KMS-11 (cell line): Measurements from ENCODE around the gene OCSTAMP.

ENCODE experiments used
- H2AFZ ChIP-seq: fragments of 200-600 bp; sonication (generic); 2 replicates; pipeline ENCODE4 v1.6.1; 2016; ENCODE audit warnings: antibody characterized with exemption, mixed run types, low read depth
- H3K27ac ChIP-seq: fragments of 200-600 bp; sonication (generic); 2 replicates; pipeline ENCODE4 v1.6.1; 2016; ENCODE audit warnings: mild to moderate bottlenecking, mixed run types
- H3K27me3 ChIP-seq: fragments of 200-600 bp; sonication (generic); 2 replicates; pipeline ENCODE4 v1.6.1; 2017; ENCODE audit warnings: mild to moderate bottlenecking, low read depth, mixed run types, moderate library complexity; ENCODE audit not compliant: insufficient read depth
- H3K36me3 ChIP-seq: fragments of 200-600 bp; sonication (generic); 2 replicates; pipeline ENCODE4 v1.6.1; 2017; ENCODE audit warnings: mild to moderate bottlenecking, mixed run types; ENCODE audit not compliant: insufficient read depth
- H3K4me1 ChIP-seq: fragments of 200-600 bp; sonication (generic); 2 replicates; pipeline ENCODE4 v1.6.1; 2016; ENCODE audit warnings: mild to moderate bottlenecking, low read depth, mixed run types; ENCODE audit not compliant: poor library complexity, severe bottlenecking
- H3K4me2 ChIP-seq: fragments of 200-600 bp; sonication (generic); 2 replicates; pipeline ENCODE4 v1.7.0; 2016; ENCODE audit warnings: mild to moderate bottlenecking, mixed run types
- H3K4me3 ChIP-seq: fragments of 200-600 bp; sonication (generic); IDR thresholded peaks from 2 replicates; pipeline ENCODE4 v1.6.1; 2017; ENCODE audit warnings: low read depth, low read length, mixed read lengths; ENCODE audit not compliant: insufficient read depth
- H3K79me2 ChIP-seq: fragments of 200-600 bp; sonication (generic); 2 replicates; pipeline ENCODE4 v1.6.1; 2016; ENCODE audit warnings: low read depth, mixed run types; ENCODE audit not compliant: insufficient read depth
- H3K9ac ChIP-seq: fragments of 200-600 bp; sonication (generic); 2 replicates; pipeline ENCODE4 v1.6.1; 2016; ENCODE audit warnings: mild to moderate bottlenecking, mixed run types
- H4K20me1 ChIP-seq: fragments of 200-600 bp; sonication (generic); 2 replicates; pipeline ENCODE4 v1.6.1; 2016; ENCODE audit warnings: mild to moderate bottlenecking, mixed run types; ENCODE audit not compliant: insufficient read depth
- TF ChIP-seq, protein P1 (sequence below): fragments of 200-600 bp; sonication (generic); conservative IDR thresholded peaks from 2 replicates; pipeline ENCODE4 v1.6.1; 2017; ENCODE audit warnings: low read depth, mild to moderate bottlenecking, antibody characterized with exemption, low read length, moderate library complexity, mixed read lengths

Gene OCSTAMP

GRCh38 chr20:46554828-46555227 lies 4.4 kb upstream of the OCSTAMP start:
- Histone ChIP-seq H3K27ac (no peak overlapping the region), H3K9ac (no peak overlapping the region), H3K27me3 (no peaks in the 10 kb centered on the region), H3K4me1 (peaks cover 57% of the 10 kb centered on the region), H3K36me3 (no peaks in the 10 kb centered on the region), H2AFZ (no peak overlapping the region), H3K79me2 (no peaks in the 10 kb centered on the region), H3K4me2 (no peak overlapping the region), H3K4me3 (no peak overlapping the region), H4K20me1 (no peaks in the 10 kb centered on the region)
- TF ChIP-seq, protein P1, sequence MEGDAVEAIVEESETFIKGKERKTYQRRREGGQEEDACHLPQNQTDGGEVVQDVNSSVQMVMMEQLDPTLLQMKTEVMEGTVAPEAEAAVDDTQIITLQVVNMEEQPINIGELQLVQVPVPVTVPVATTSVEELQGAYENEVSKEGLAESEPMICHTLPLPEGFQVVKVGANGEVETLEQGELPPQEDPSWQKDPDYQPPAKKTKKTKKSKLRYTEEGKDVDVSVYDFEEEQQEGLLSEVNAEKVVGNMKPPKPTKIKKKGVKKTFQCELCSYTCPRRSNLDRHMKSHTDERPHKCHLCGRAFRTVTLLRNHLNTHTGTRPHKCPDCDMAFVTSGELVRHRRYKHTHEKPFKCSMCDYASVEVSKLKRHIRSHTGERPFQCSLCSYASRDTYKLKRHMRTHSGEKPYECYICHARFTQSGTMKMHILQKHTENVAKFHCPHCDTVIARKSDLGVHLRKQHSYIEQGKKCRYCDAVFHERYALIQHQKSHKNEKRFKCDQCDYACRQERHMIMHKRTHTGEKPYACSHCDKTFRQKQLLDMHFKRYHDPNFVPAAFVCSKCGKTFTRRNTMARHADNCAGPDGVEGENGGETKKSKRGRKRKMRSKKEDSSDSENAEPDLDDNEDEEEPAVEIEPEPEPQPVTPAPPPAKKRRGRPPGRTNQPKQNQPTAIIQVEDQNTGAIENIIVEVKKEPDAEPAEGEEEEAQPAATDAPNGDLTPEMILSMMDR, result no peak

DNA sequence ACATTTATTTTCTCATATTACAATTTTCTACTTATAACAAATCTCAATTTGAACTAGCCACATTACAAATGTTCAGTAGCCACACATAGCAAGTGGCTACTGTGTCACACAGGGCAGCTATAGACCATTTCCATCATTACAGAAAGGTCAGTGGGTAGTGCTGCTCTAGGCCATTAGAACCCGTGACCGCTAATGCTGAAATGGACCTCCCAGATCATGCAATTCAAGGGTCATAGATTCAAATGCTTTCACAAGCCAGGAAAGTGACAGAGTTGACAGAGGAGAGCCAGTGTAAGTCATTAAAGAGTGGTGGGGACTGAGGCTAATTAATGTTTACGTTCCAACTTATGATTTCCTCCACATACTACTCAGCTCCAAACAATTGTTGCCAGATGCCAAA lies 3.5 kb upstream of the OCSTAMP start:
- Histone ChIP-seq H3K36me3 (no peaks in the 10 kb centered on the region), H3K4me1 (peaks cover 57% of the 10 kb centered on the region)

DNA sequence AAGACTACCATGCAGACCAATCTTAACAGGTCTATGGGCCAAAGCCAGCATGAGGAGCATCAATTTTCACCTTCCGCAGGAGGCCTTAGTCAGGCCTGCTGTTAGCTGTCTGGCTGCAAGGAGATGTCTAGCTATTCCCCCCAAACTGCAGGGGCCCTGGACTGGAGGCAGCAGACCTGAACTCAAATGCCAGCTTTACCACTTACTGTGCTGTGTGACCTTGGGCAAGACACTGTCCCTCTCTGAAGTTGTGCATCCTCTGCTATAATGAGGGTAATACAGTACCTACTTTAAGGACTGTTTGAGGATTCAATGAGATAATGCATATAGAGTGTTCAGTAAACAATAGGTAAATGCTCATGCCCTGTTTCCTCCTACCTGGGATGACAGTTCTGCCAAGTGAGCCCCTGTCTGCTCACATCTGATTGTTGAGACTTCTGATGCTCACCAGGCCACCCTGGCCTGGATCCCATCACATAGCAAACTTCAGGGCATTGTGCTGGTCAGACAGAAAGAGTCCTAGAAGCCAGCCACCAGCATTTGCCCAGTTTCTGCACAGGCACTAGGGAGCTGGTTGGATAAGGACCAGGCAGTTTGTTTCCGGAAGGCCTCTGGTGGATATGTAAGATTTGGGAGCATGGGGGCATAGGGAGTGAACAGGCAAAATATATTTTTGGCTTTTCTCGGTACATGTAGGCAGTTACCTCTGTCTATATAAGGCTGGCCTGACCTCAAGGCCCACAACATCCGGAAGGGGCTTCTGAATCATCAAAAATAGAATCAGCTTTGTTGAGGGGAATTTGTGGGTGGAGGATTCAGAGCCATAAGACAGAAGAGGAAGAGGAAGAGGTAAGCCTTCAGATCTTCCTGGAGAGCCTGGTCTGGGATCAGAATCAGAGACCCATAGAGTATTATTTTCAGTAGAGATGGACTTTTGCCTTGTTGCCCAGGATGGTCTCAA lies 2.3 kb upstream of the OCSTAMP start:
- Histone ChIP-seq H3K9ac (peak overlapping the region; percentile 31; the same call in 1 of the 2 replicates), H3K27me3 (no peaks in the 10 kb centered on the region), H3K27ac (peak overlapping the region; percentile 67), H2AFZ (peak overlapping the region; percentile 77), H3K4me2 (peak overlapping the region; percentile 92), H3K4me1 (peaks cover 57% of the 10 kb centered on the region), H3K79me2 (no peaks in the 10 kb centered on the region), H3K36me3 (no peaks in the 10 kb centered on the region), H4K20me1 (no peaks in the 10 kb centered on the region), H3K4me3 (no peak overlapping the region)
- TF ChIP-seq, protein P1, result no peak

More for the DNA sequence above, 3.5 kb upstream of the OCSTAMP start:
- TF ChIP-seq, protein P1, result no peak
- no peak overlapping the region for H2AFZ ChIP-seq
- H3K4me3 ChIP-seq, result no peak overlapping the region
- no peak overlapping the region for H3K9ac ChIP-seq
- no peaks in the 10 kb centered on the region for H4K20me1 ChIP-seq
- no peaks in the 10 kb centered on the region for H3K79me2 ChIP-seq
- no peaks in the 10 kb centered on the region for H3K27me3 ChIP-seq
- H3K27ac ChIP-seq, result no peak overlapping the region
- H3K4me2 ChIP-seq, result no peak overlapping the region

- Histone ChIP-seq H3K27ac (no peak overlapping the region), H2AFZ (peak overlapping the region; percentile 77), H3K9ac (no peak overlapping the region), H3K79me2 (no peaks in the 10 kb centered on the region), H4K20me1 (no peaks in the 10 kb centered on the region), H3K36me3 (no peaks in the 10 kb centered on the region), H3K4me3 (no peak overlapping the region), H3K27me3 (no peaks in the 10 kb centered on the region), H3K4me2 (peak overlapping the region; percentile 92), H3K4me1 (peaks cover 57% of the 10 kb centered on the region)
- TF ChIP-seq, protein P1, result no peak
Measured at GRCh38 chr20:46551522-46552381, 1.3 kb upstream of the OCSTAMP start.
